IPS-NIHi7 (cell line): Measurements from ENCODE around the gene MICA.
"Not testable (repeated sequence)": the region's sequence is repeated elsewhere in the genome, so short reads cannot be mapped to it uniquely, and the experiment has no call there.

Source experiments
- DNase-seq: peaks from one replicate; pipeline ENCODE4 v3.0.0; 2012; ENCODE audit warnings: mixed read lengths; ENCODE audit errors: extremely low spot score

Gene MICA

DNA sequence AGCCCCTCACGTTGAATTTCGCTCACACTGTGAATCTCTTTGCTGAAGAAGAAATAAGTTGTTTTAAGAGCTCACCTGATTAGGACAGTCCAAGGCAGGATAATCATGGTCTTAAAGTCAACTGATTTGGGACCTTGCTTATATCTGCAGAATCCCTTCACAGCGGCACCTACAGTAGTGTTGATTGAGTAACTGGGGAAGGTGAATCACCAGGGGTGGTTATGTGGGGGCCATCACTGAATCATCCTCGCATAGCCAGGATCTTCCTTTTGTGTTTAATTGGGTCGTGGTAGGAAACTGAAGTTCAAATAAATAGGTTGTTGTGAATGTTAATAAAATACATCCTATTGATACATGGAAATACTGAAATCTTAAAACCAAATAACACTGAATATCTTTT lies 20.2 kb upstream of the MICA start:
- no peak for DNase-seq

DNA sequence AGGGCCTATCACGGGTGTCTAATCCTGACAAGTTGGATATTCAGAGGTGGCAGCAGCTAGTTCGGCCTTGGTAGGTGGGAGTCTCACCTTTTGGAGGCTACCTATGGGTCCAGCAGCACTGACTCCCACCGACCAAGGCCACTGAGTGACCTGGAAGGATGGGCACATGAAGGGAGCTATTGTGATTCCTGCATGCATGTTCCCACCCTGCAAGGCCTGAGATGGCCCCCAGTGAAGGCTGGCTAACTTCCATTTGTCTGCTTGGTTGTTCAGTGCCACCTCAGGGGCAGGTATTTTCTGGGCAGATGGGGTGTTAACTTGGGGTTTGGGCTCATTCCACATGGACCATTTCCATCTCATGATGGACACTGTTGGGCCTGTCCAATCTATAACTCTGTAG lies 18.4 kb upstream of the MICA start:
- DNase-seq: no peak

DNA sequence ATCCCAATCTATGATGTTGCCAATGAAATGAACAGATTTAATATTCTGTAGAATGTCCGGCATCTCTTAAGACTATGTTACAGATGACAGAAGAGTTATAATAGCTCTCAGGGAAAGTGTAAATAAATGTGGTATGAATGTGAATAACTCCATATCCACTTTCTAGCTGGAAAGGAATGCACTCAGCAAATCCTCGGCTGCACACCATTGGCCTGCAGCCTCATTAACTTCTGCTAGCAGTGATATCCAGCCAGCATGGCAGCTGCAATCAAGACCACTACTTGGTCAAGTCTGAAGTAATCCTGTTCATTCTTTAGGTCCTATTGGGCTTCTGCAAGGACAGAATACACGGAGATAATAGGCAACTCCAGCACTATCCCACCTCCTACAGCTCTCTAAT lies 17.3 kb upstream of the MICA start:
- no peak for DNase-seq

DNA sequence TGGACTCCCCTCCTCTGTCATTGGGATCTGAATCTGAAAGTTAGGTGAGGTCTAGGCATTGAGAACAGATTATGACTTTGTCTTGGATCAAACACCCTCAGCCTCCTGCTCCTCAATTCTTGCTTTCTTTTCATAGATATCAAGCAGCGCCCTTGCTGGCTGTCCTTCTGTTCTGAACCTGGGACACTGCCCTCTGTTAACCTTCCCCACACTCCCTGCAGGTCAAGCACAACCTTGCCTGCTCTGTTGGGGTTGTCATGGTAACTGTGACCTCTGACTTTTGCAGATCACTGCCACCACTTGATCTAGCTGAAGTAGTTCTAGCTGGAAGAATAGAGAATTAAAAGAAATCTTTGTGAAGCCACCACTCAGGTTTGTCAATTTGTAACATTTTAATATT lies 16.4 kb upstream of the MICA start:
- peak; percentile 55 for DNase-seq

DNA sequence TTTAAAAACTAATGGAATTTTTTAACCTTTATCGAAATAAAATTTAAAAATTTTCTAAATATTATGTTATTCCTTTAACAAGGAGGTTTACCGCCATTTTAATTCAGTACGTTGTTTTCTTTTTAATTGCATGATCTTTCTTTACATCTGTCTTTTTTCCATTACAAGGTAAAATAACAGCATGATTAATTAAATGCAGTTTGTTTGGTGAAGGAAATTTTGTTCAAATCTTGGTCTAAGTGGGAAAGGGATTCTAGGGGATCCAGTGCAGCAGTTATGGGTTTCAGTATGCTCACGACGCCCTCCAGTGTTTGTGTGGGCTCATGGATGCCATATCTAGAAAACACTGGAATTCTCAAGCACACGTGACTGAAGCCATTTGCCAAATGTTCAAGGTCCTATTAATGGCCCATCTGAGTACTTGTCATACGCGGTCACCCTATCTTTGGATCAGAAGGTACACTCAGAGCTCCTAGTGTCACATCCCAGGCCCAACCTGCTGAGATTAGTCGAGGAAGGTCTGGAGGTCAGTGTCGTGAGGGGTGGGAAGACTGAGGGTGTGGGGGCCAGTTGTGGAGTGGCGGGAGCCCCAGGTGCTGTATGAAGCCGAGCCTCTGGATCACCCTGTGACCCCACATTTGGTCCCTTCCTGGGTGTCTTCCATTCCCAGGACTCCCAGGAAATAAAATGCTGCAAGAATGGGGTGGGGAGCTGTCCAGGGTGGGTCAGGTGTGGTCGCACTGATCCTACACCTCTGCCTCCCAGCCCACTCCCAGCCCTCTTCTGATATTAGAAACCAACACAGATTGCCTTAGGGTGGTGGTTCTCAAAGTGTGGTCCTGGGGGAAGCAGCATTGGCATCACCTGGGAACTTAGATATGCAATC lies 14.2 kb upstream of the MICA start:
- DNase-seq: not testable (repeated sequence)

DNA sequence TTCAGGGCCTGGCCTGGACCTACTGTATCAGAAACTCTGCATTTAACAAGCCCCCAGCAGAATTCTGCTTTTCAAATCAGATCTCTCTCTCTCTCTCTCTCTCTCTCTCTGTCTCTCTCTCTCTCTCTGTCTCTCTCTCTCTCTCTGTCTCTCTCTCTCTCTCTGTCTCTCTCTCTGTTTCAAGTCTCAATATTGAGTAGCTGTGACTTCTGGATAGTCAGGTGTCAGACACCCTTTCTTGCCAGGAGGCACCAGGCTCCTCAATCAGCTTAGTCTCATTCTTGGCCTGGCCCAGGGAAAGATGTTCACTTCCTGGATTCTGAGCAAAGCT lies 13.6 kb upstream of the MICA start:
- not testable (repeated sequence) for DNase-seq

DNA sequence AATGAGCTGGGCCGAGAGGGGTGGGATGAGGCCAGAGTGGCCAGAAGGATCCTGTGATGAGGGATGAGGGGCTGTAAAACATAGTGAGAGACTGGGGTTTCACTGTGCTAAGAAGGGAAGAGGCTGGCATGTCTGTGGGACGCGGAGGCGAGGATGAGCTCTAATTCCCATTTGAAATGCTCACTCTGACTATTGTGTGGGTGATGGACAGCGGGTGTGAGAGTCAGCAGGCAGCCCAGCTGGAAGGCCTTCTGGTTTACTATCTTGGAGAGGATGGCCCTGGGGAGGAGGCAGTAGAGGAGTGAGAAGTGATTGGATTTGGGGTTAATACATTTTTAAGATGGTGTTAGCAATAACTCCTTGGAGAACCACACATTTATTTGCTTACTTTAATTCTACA lies 9.5 kb upstream of the MICA start:
- no peak for DNase-seq

DNA sequence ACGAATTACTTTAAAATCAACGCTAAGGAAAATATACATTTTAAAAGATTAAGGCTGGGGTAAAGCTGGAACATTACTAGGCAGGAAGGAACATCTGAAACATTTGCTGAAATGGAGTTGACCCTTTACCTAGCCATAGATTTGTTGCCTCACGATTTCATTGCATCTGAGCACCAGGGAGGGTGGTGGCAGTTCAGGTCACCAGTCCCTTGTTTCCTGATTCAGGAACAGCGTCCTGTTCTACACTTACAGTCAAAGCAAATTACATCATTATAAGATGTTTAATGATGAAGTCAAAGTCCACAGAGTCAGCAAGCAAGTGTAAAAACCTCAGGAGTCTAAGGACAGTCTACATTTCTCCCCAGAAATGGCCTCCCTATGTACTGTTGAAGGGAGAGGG lies 9.0 kb upstream of the MICA start:
- DNase-seq: no peak

DNA sequence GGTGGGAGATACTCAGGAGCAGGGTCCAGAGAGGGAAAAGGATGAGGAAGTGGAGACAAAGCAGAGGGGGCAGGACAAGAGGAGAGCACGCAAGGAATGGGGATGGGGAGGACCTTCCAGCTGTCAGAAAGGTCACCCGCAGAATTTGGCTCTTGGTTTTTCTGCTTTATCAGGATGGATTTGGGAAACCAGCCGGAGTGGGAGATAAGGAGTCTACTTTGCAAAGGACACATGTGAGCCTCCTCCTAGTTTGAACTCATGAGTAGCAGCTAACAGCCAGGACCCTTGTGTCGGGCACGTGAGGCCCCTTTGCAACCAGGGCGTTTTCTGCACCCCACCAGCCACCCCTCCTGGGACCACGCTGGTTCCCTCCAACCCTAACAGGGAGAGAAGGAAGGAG lies 7.6 kb upstream of the MICA start:
- no peak for DNase-seq

DNA sequence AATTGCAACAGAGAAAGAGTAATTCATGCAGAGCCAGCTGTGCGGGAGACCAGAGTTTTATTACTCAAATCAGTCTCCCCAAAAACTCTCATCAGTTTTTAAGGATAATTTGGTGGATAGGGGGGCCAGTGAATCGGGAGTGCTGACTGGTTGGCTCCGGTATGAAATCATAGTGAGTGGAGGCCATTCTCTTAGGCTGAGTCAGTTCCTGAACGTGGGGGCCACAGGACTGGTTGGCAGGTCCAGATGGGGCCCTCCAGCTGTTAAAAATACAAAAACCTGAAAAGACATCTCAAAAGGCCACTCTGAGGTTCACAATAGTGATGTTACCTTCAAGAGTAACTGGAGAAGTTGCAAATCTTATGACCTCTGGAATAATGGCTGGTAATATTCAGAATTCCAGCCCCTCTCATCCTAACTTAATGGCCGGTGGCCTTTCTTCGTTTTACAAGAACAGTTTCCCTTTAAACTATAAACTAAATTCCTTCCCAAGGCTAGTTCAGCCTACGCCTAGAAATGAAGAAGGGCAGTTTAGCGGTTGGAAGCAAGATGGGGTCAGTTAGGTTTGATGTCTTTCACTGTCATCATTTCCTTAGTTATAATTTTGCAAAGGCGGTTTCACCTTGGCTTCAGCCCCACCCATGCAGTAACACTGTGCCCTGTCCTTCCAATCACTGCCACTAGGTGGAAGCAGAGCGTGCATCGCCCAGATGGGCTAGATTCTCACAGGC lies 6.8 kb upstream of the MICA start:
- DNase-seq: peak; percentile 64

DNA sequence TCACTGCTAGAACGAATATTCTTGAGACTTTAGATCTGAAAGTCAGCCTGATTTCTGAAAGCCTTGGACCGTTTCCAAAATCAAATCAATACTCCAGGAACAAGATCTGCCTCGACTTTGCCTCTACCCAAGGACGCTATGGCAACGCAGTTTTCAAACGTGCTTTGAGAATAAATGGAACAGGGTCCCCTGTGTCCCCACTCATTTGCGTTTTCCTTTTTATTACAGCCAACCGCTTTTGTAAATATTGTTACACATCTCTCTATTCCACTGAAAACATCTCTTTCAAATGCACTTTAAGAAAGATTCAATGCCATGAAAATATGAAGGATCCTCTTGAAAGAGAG lies 6.3 kb upstream of the MICA start:
- not testable (repeated sequence) for DNase-seq

DNA sequence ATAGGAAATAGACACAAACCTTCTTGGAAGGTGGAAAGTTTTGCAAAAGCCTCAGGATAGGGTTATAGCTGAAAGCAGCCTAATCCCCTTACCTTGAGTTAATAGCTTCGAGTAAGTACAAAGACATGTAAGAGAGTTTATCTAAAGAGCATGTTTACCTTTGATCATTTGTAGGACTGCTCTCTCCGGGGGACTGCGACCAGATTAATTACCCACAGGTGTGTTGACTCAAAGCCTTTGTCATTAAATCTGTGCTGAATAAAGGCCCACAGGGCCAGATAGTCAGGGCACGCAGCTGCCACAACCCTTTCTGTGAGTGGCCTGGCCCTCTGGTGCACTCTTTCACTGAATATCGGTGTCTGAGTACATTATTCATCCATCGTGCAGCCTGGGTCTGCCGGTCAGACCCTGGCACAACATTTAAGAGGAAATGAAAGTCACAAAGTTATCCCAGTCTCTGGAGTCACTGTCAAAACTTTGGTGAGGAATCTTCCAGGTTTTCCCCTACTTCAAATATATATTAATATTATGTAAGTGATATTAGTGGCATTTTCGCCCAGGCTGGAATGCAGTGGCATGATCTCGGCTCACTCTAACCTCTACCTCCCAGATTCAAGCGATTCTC lies 5.4 kb upstream of the MICA start:
- DNase-seq: no peak

DNA sequence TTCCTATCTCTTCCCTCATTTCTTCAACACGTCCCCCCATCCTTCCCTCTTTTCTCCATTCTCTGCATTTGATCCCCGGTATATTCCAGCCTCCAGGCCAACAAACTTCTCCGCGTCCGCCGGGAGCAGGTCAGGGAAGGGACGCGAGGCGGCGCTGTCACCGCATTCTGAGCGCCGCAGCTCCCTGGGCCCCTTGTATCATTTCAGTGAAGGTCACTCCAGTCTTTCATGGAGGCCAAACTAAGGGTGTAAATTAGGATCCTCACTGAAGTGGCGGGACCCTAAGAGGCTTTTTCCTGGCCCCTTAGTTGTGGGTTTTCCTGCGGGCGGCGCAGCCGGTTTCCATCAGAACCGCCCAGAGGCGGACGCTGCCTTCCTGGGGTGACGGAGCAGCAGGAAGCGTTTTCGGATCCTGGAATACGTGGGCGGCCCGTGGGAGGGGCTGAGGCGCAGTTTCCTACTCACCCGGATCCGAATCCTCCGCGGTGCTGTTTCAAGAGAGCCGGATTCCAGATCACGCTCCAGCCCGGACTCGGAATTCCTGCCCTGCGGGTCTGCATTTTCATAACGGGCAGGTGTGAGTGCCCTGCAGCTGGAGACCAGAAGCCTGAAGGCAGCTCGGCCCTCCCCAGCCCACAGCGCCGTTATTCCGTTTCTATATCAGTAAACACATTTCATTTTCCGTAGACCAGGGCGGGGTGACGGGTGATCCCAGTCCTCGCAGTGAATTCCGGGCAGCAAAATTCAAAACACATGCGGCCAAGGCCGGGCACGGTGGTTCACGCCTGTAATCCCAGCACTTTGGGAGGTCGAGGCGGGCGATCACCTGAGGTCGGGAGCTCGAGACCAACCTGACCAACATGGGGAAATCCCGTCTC lies 3.6 kb upstream of the MICA start:
- peak; percentile 73 for DNase-seq

DNA sequence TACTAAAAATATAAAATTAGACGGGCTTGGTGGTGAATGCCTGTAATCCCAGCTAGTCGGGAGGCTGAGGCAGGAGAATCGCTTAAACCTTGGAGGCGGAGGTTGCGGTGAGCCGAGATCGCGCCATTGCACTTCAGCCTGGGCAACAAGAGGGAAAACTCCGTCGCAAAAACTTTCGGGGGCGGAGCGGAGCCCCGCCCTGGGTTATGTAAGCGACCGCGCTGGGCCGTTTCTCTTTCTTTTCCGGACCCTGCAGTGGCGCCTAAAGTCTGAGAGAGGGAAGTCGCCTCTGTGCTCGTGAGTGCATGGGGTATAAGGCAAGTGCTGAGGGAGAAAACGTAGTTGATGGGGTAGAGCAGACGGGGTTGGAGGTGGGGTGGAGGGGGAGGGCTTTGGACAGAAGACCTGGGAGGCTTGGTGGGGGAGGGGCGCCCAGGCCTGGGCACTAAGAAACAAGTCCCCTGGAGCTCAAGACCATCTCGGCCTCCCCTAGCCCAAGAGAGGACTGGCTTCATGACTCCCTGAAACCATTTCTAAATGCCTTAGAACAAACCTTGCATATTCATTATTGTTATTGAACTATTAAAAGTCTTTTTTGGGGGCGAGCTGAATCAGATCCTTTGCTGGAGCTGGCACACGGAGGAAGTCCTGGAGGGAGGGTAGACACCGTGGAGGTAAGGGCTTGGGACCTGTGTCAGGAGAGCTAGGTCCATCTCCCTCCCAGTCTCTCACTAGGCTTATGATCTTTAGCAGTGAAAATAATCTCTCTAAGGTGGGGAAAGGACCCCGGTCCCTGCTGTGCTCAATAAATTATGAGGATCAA lies 2.7 kb upstream of the MICA start:
- no peak for DNase-seq

DNA sequence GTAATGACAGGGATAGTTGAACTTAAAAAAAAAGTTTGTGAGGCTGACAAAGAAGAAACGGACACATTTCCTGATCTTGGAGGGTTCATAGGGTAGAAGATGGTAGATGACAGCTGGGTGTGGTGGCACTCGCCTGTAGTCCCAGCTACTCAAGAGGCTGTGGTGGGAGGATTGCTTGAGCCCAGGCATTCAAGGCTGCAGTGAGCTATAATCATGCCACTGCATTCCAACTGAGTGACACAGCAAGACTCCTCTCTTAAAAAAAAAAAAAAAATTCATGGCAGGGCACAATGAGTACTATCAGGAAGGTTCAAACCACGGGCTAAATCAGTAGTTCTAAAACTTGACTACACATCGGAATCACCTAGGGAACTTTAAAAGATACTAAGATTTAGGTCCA lies 2.0 kb upstream of the MICA start:
- DNase-seq: no peak

DNA sequence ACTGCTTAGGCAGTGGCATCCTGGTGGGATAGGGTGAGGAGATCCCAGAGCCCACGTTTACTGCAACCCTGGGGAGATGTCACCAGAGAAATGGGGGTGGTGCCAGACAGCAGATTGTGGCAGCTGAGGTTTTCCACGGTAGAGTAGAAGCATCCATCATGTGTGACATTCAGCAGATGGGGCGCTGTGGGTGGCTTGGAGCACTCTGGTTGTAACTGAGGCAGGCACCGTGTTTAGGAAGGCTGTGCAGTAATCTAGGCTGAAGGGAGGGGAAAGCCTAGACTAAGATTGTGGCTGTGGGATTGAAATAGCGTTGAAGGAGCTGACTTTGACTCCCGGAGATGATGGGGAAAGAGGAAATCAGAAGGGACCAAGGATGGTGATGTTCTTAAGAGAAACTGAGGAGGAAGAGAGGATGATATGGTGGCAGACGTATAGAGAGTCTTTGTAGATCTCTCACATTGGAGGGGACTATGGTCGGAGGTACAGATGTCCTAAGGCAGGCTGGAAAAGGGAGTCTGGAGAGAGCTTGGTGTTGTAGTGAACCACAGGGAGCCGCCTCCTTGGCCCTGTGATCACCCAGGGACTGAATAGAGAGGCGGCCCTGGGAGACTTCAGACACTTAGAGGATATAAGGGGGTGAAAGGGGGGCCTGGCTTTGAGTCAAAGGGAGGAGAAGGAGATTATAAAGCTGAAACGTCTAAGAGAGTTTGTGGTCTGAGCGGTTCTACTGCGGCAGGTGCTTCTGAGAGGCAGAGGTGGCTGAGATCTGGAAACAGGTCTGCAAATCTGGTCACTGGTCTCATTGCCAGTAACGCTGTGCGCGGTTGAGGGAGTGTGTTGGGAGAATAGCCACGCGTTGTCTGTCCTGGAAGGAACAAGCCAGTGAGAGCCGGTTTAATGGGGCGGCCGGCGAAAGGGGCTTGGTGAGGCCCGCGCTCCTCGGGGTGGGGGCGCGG lies 792 bp upstream of the MICA start:
- no peak for DNase-seq

DNA sequence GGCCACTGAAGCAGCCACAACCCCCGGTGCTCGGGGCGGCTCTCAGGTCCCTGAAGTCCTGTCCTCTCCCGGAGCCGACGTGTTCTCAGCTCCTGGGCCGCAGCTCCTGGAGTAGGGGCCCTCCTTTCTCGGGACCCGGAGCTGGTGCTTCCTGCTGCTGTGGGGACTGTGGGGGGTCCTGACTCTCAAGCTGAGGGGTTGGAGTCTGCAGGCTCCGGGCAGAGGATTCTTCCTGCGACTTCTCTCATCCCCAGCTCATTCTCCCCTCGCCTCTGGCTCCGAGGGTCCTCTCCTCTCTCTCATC lies 618 bp downstream of the MICA start:
- DNase-seq: not testable (repeated sequence)

DNA sequence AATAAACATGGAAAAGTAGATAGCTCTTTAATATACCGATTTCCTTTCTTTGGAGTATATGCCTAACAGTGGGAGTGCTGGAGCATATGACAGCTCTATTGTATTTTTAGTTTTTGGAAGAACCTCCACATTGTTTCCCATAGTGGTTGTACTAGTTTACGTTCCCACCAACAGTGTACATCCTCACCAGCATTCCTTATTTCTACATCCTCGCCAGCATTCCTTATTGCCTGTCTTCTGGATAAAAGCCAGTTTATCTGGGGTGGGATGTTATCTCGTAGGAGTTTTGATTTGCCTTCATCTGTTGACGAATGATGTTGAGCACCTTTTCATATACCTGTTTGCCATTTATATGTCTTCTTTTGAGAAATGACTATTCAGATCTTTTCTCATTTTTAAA lies 2.6 kb downstream of the MICA start:
- no peak for DNase-seq

DNA sequence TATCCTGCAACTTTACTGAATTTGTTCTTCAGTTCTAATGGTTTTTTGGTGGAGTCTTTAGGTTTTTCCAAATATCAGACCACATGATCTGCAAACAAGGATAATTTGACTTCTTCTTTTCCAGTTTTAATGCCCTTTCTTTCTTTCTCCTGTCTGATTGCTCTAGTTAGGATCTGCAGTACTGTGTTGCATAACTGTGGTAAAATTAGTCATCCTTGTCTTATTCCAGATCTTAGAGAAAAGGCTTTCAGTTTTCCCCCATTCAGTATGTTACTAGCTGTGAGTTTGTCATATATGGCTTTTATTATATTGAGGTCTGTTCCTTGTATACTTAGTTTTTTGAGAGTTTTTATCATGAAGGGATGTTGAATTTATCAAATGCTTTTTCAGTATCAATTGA lies 4.3 kb downstream of the MICA start:
- DNase-seq: no peak

DNA sequence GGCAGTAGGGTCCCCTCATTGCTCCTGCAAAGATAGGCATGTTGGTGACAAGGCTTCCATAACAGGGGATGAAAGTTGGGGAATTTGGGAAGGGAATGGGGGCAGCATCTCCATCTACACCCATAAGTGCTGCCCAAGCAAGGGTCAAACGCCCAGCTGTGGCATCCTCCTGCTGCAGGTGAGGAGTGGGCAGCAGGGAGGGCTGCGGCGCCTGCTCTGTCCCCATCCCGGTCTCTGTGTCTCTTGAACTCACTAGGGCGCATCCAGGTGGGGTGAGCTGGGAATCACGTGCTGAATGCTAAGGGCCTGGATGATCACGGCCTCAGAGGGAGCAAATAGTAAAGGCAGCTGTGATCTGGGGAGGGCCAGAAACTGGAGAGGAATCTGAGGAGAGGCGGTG lies 9.1 kb downstream of the MICA start:
- no peak for DNase-seq
